ENCODE measurements around the gene GPR15LG.

The GPR15LG gene

GRCh38 chr10:84185526-84186175 lies 12.1 kb downstream of the GPR15LG start:
- TF ChIP-seq, protein P1, sequence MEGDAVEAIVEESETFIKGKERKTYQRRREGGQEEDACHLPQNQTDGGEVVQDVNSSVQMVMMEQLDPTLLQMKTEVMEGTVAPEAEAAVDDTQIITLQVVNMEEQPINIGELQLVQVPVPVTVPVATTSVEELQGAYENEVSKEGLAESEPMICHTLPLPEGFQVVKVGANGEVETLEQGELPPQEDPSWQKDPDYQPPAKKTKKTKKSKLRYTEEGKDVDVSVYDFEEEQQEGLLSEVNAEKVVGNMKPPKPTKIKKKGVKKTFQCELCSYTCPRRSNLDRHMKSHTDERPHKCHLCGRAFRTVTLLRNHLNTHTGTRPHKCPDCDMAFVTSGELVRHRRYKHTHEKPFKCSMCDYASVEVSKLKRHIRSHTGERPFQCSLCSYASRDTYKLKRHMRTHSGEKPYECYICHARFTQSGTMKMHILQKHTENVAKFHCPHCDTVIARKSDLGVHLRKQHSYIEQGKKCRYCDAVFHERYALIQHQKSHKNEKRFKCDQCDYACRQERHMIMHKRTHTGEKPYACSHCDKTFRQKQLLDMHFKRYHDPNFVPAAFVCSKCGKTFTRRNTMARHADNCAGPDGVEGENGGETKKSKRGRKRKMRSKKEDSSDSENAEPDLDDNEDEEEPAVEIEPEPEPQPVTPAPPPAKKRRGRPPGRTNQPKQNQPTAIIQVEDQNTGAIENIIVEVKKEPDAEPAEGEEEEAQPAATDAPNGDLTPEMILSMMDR (conservative IDR thresholded peaks at IDR 0.05; ENCODE audit: low read length), result no peak
- no peak for DNase-seq (ENCODE audit: low read depth)
- H3K4me3 ChIP-seq (ENCODE audit: low read length), result no peak overlapping the region

DNA sequence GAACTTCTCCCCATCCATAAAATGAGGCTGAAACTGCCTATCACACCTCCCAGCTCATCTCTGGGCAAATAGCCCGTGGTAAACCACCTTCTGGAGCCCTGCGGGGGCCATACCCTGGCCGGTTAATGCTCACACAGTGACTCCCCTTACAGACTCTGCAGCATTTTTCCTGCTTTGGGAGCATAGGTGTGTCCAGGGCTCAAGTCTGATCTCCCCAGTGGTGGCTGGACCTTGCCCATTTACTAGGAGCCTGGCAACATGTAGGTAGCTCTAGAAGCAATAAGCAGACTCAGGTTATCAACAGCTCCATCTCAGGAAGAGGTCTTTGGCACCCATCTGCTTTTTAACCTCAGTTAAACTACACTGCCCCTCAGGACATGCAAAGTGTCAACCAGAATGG lies 15.2 kb downstream of the GPR15LG start:
- DNase-seq (ENCODE audit: low read depth), result no peak
- TF ChIP-seq, protein P1 (conservative IDR thresholded peaks at IDR 0.05; ENCODE audit: low read length), result no peak
- H3K4me3 ChIP-seq (ENCODE audit: low read length), result no peak overlapping the region

- no peak for DNase-seq (ENCODE audit: low read depth)
- TF ChIP-seq, protein P1 (conservative IDR thresholded peaks at IDR 0.05; ENCODE audit: low read length), result no peak
- H3K4me3 ChIP-seq (ENCODE audit: low read length), result no peak overlapping the region
These were observed 17.0 kb downstream of the GPR15LG start for GRCh38 chr10:84190621-84191020.

DNA sequence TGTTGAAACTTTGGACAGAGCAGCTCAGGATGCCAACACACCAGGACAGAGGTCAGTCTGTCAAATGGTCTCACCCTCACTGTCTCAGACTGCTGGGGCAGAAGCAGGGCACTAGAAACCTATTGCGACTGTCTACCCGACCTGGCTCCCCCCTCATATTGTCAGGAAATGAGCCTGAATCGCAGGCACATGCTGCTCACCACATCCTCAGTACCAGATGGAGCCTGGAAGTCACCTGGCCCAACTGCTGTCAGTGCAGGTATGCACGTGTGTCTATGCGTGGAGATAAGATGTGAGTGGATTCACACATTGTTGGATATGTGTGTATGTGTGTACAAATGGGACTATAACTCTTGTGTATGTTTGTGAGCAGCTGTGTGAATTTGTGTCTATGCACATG lies 17.5 kb downstream of the GPR15LG start:
- H3K4me3 ChIP-seq (ENCODE audit: low read length), result no peak overlapping the region
- TF ChIP-seq, protein P1 (conservative IDR thresholded peaks at IDR 0.05; ENCODE audit: low read length), result no peak
- no peak for DNase-seq (ENCODE audit: low read depth)

DNA sequence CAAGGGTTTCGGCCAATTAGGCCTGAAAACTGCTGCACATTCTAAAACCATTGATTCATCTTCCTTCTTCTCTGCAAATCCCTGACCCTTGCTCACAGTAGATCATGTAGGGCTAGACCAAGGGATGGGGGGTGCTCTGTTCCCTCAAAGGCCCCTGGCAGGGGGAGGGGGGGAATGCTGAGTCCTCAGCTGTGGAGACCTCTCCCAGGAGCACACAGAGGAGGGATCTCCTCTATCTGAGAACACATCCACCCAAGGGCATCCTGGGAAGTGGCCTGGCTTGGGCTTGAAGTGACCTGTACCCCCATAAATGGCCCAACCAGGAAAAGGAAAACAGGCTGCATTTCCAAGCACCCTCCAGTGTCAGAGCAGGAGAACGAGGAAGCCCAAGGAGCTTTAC lies 19.7 kb downstream of the GPR15LG start:
- DNase-seq (ENCODE audit: low read depth), result no peak
- TF ChIP-seq, protein P1 (conservative IDR thresholded peaks at IDR 0.05; ENCODE audit: low read length), result no peak
- no peak overlapping the region for H3K4me3 ChIP-seq (ENCODE audit: low read length)

DNA sequence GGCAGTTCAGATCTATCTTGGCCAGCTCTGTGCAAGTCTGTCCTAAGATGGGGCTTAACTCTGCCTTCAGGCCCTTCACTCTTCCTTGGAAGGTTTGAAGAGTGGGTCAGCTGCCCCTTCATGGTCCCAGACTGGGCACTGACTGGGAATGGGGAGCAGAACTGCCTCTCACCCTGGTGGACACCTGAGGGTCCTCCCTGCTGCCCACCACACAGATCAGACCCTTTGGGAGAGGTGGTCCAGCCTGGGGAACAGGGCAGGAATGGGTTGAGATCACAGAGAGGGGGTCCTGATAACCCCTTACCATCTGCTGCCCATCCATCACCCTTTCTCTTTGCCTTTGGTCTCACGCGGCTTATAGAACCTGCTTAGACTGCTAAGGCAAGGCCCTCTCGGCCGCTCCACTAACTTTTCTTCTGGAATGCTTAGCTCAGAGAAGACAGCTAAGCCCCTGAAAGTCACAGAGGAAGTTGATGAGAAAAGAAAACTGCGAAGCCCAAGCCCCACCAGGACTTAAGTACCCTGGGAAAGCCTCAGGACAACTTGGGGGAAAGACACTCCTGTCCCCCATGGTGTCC lies 20.3 kb downstream of the GPR15LG start:
- peak overlapping the region; percentile 20 for H3K4me3 ChIP-seq (ENCODE audit: low read length)
- TF ChIP-seq, protein P1 (conservative IDR thresholded peaks at IDR 0.05; ENCODE audit: low read length), result no peak
- no peak for DNase-seq (ENCODE audit: low read depth)

DNA sequence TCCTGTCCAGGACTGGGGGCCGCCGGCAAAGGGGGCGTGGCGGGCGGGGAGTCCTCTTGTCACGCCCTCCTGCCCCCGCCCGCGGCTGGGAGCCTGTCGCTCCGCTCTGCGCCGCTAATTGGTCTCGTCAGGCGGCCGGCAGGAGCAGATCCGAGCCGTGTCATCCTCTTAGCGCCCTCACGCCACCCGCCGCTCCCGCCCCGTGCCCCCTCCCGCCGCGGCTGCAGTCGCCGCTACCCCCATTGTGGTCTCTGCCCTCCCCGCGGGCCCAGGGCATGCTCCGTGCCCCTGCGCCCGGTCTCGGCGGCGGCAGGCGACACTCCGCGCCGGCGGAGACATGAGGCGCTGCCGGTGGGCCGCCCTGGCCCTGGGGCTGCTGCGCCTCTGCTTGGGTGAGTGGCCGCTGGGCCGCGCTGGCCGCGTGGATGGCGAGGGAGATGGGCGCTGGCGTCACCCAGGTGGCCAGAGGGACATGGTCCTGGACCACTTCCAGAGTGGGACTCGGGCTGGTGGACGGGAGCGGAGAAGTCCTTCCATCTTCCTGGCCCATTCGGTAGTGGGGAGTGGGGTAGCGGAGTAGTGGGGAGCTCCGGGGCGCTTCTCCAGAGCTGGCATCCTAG lies 20.9 kb downstream of the GPR15LG start, which contains the start of gene CDHR1:
Gene CDHR1, plus strand, starts transcription at position 114 of the 620 bp plus-strand sequence. Its CDS starts 224 bp downstream, at position 338.
- no peak for DNase-seq (ENCODE audit: low read depth)
- peak within 1 kb of the TSS; percentile 20 for H3K4me3 ChIP-seq (ENCODE audit: low read length)
- TF ChIP-seq, protein P1 (conservative IDR thresholded peaks at IDR 0.05; ENCODE audit: low read length), result no peak

Data from AG10803 (cell line).